ENCODE measurements around the gene TBC1D22A. TPM values are rescaled to one million over a fixed set of nuclear protein-coding genes. Genes with fewer than 3 reads are reported as not detected.

TBC1D22A gene
- total and polyA plus RNA-seq, 2 donors (not counting 3 experiments of a cell fraction or from before 2014, with no cell fraction given) = 26.1 to 32.4 TPM

GRCh38 chr22:46914481-46914880 is 152.0 kb downstream of the TBC1D22A start:
- Histone ChIP-seq H3K79me2 (ENCODE audit: control insufficient read depth, insufficient read depth, low read length) (no peaks in the 10 kb centered on the region), H3K4me3 (replicated peaks in 1 of 3; ENCODE audit: insufficient read depth in 1 of 3, low read depth in 1 of 3, low read length in 3 of 3) (no peak overlapping the region), H3K9me1 (replicated peaks; ENCODE audit: control insufficient read depth, extremely low read depth, insufficient read depth, low read length) (no peaks in the 10 kb centered on the region), H3K4me2 (ENCODE audit: insufficient read depth, low read length) (no peak overlapping the region), H3K27me3 (ENCODE audit: control insufficient read depth in 2 of 2, insufficient read depth in 2 of 2, low read length in 2 of 2) (no peaks in the 10 kb centered on the region), H4K20me1 (replicated peaks; ENCODE audit: control insufficient read depth, extremely low read depth, insufficient read depth, low read length) (no peaks in the 10 kb centered on the region), H2AFZ (ENCODE audit: low read depth, low read length) (no peak overlapping the region), H3K4me1 (ENCODE audit: control insufficient read depth, extremely low read depth, insufficient read depth, low read length) (no peaks in the 10 kb centered on the region), H3K27ac (ENCODE audit: insufficient read depth, low read depth, low read length) (no peak overlapping the region), H3K36me3 (ENCODE audit: control insufficient read depth in 2 of 2, extremely low read depth in 1 of 2, insufficient read depth in 2 of 2, low read length in 2 of 2) (peaks cover 0 to 5% of the 10 kb centered on the region in 2 experiments), H3K9me3 (replicated peaks; ENCODE audit: control insufficient read depth, insufficient read depth, low read length) (no peaks in the 10 kb centered on the region), H3K9ac (replicated peaks; ENCODE audit: extremely low read depth, insufficient read depth, low read length) (no peak overlapping the region)
- no peak for DNase-seq (ENCODE audit: low read depth, low spot score)
- no peak for TF ChIP-seq POLR2A (IDR thresholded peaks at IDR 0.05; ENCODE audit: low read depth, low read length)
- no peak for TF ChIP-seq GATA2 (IDR thresholded peaks at IDR 0.05; ENCODE audit: insufficient read depth, insufficient read length, low read depth, low read length)
- TF ChIP-seq MYC (IDR thresholded peaks at IDR 0.05; ENCODE audit: low read depth, low read length) = no peak
- no peak for TF ChIP-seq MAX (IDR thresholded peaks at IDR 0.05; ENCODE audit: insufficient read depth, insufficient read length)
- TF ChIP-seq, protein P1, sequence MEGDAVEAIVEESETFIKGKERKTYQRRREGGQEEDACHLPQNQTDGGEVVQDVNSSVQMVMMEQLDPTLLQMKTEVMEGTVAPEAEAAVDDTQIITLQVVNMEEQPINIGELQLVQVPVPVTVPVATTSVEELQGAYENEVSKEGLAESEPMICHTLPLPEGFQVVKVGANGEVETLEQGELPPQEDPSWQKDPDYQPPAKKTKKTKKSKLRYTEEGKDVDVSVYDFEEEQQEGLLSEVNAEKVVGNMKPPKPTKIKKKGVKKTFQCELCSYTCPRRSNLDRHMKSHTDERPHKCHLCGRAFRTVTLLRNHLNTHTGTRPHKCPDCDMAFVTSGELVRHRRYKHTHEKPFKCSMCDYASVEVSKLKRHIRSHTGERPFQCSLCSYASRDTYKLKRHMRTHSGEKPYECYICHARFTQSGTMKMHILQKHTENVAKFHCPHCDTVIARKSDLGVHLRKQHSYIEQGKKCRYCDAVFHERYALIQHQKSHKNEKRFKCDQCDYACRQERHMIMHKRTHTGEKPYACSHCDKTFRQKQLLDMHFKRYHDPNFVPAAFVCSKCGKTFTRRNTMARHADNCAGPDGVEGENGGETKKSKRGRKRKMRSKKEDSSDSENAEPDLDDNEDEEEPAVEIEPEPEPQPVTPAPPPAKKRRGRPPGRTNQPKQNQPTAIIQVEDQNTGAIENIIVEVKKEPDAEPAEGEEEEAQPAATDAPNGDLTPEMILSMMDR (IDR thresholded peaks at IDR 0.05; ENCODE audit: extremely low read depth in 1 of 2, insufficient read depth in 1 of 2, low read depth in 1 of 2, low read length in 2 of 2) = no peak
- TF ChIP-seq POLR2AphosphoS5 (IDR thresholded peaks at IDR 0.05; ENCODE audit: insufficient read depth, low read depth, low read length) = no peak
- no peak for TF ChIP-seq EZH2 (IDR thresholded peaks at IDR 0.05; ENCODE audit: borderline replicate concordance, low read depth, low read length, severe bottlenecking)
- no peak for TF ChIP-seq JUN (IDR thresholded peaks at IDR 0.05; ENCODE audit: borderline replicate concordance, insufficient read depth, insufficient read length, low read depth)
- BruUV-seq (replicated peaks) = no TSS peak
- intact Hi-C loops (cut with micrococcal nuclease) (no loop called here), dilution Hi-C loops (cut with MboI; ENCODE audit: extremely low pct_ligation_motif_present, low sequenced_read_pairs) (no loop called here)
- FAIRE-seq = no peak
- CTCF ChIA-PET = no interaction called here
- POLR2A ChIA-PET = no interaction called here
